Peyer's patch (tissue), 4 donors: ENCODE data around the gene FAM174B.

Source experiments
- POLR2A ChIP-seq, 2 donors: fragments of 450-650 bp; IDR thresholded peaks; one replicate each; pipeline ENCODE4 v1.5.1; 2017; ENCODE audit warnings: antibody characterized with exemption in 2 of 2, mild to moderate bottlenecking in 2 of 2, moderate library complexity in 2 of 2
- TF ChIP-seq, protein P1 (sequence below), 6 experiments: fragments of 450-650 bp in 4 of 6; fragments of 200-600 bp in 2 of 6; sonication (generic) in 1 of 6; IDR thresholded peaks; one replicate each; pipeline ENCODE4 v1.5.1; 2017 to 2019; ENCODE audit warnings: antibody characterized with exemption in 6 of 6, mild to moderate bottlenecking in 3 of 6, moderate library complexity in 1 of 6

GRCh38 chr15:92617549-92618520 is 37.7 kb downstream of the FAM174B start:
- TF ChIP-seq POLR2A (IDR thresholded peaks at IDR 0.05): no peak
- TF ChIP-seq, protein P1, sequence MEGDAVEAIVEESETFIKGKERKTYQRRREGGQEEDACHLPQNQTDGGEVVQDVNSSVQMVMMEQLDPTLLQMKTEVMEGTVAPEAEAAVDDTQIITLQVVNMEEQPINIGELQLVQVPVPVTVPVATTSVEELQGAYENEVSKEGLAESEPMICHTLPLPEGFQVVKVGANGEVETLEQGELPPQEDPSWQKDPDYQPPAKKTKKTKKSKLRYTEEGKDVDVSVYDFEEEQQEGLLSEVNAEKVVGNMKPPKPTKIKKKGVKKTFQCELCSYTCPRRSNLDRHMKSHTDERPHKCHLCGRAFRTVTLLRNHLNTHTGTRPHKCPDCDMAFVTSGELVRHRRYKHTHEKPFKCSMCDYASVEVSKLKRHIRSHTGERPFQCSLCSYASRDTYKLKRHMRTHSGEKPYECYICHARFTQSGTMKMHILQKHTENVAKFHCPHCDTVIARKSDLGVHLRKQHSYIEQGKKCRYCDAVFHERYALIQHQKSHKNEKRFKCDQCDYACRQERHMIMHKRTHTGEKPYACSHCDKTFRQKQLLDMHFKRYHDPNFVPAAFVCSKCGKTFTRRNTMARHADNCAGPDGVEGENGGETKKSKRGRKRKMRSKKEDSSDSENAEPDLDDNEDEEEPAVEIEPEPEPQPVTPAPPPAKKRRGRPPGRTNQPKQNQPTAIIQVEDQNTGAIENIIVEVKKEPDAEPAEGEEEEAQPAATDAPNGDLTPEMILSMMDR (IDR thresholded peaks at IDR 0.05): no peak
